Measurements from ENCODE around the gene FHOD1. TPM values are rescaled to one million over a fixed set of nuclear protein-coding genes. Genes with fewer than 3 reads are reported as not detected.

Gene FHOD1
- total RNA-seq, 1 donor from 2014 or later: 2.6 TPM

GRCh38 chr16:67240506-67240905 lies 6.8 kb downstream of the FHOD1 start:
- no peak overlapping the region for H3K4me3 ChIP-seq (ENCODE audit: low read depth, low read length)
- H3K36me3 ChIP-seq (ENCODE audit: control insufficient read depth, insufficient read depth, low read length): peaks cover 17% of the 10 kb centered on the region
- no peaks in the 10 kb centered on the region for H3K27me3 ChIP-seq (ENCODE audit: control insufficient read depth, insufficient read depth, low read length)
- TF ChIP-seq CTCF (IDR thresholded peaks at IDR 0.05; ENCODE audit: insufficient read depth, low read length, severe bottlenecking): no peak
- DNase-seq (ENCODE audit: low read depth): peak; percentile 83
- no peak for FAIRE-seq

GRCh38 chr16:67238806-67239470 lies 8.3 kb downstream of the FHOD1 start:
- Histone ChIP-seq H3K36me3 (ENCODE audit: control insufficient read depth, insufficient read depth, low read length) (peaks cover 18% of the 10 kb centered on the region), H3K27me3 (ENCODE audit: control insufficient read depth, insufficient read depth, low read length) (no peaks in the 10 kb centered on the region), H3K4me3 (ENCODE audit: low read depth, low read length) (no peak overlapping the region)
- FAIRE-seq: no peak
- no peak for TF ChIP-seq CTCF (IDR thresholded peaks at IDR 0.05; ENCODE audit: insufficient read depth, low read length, severe bottlenecking)
- DNase-seq (ENCODE audit: low read depth): no peak

GRCh38 chr16:67238278-67238575 lies 9.1 kb downstream of the FHOD1 start:
- DNase-seq (ENCODE audit: low read depth) (no peak), FAIRE-seq (no peak)
- H3K36me3 ChIP-seq (ENCODE audit: control insufficient read depth, insufficient read depth, low read length): peaks cover 21% of the 10 kb centered on the region
- H3K4me3 ChIP-seq (ENCODE audit: low read depth, low read length): no peak overlapping the region
- TF ChIP-seq CTCF (IDR thresholded peaks at IDR 0.05; ENCODE audit: insufficient read depth, low read length, severe bottlenecking): no peak
- H3K27me3 ChIP-seq (ENCODE audit: control insufficient read depth, insufficient read depth, low read length): no peaks in the 10 kb centered on the region

- Histone ChIP-seq H3K4me3 (ENCODE audit: low read depth, low read length) (no peak overlapping the region), H3K27me3 (ENCODE audit: control insufficient read depth, insufficient read depth, low read length) (no peaks in the 10 kb centered on the region), H3K36me3 (ENCODE audit: control insufficient read depth, insufficient read depth, low read length) (peaks cover 21% of the 10 kb centered on the region)
- FAIRE-seq (no peak), DNase-seq (ENCODE audit: low read depth) (no peak)
- TF ChIP-seq CTCF (IDR thresholded peaks at IDR 0.05; ENCODE audit: insufficient read depth, low read length, severe bottlenecking): no peak
Measured at GRCh38 chr16:67237396-67238277, 9.6 kb downstream of the FHOD1 start.

- TF ChIP-seq CTCF (IDR thresholded peaks at IDR 0.05; ENCODE audit: insufficient read depth, low read length, severe bottlenecking): no peak
- Histone ChIP-seq H3K27me3 (ENCODE audit: control insufficient read depth, insufficient read depth, low read length) (no peaks in the 10 kb centered on the region), H3K4me3 (ENCODE audit: low read depth, low read length) (no peak overlapping the region), H3K36me3 (ENCODE audit: control insufficient read depth, insufficient read depth, low read length) (peaks cover 24% of the 10 kb centered on the region)
- DNase-seq (ENCODE audit: low read depth) (no peak), FAIRE-seq (no peak)
Measured at GRCh38 chr16:67236563-67237395, 10.5 kb downstream of the FHOD1 start.
